CD14-positive monocyte (primary cell): ENCODE results near the gene CCNC. TPM values are rescaled to one million over a fixed set of nuclear protein-coding genes. Genes with fewer than 3 reads are reported as not detected.

Source experiments
- DNase-seq, 3 donors: peaks; one replicate each; pipeline ENCODE4 v3.0.0-alpha.2; 2011 to 2022
- H2AFZ ChIP-seq: 2 replicates; pipeline ENCODE4 v1.6.0; 2012; ENCODE audit warnings: mild to moderate bottlenecking, low read depth, low read length, inconsistent platforms; ENCODE audit not compliant: insufficient read depth, poor library complexity, severe bottlenecking
- H3K27ac ChIP-seq, 2 donors: 1 replicate in 1 of 2; 2 replicates in 1 of 2; pipeline ENCODE4 v1.5.1; 2012 to 2013; ENCODE audit warnings: low read length in 2 of 2, control low read depth in 1 of 2, inconsistent platforms in 1 of 2, low read depth in 1 of 2, mild to moderate bottlenecking in 1 of 2
- H3K27me3 ChIP-seq, 2 donors: one replicate each; pipeline versions ENCODE4 v1.6.0 to v1.6.1; 2011 to 2013; ENCODE audit warnings: low read length in 2 of 2; ENCODE audit not compliant: control insufficient read depth in 2 of 2, insufficient read depth in 2 of 2
- H3K36me3 ChIP-seq, 2 donors: replicated peaks in 1 of 2; 1 replicate in 1 of 2; 2 replicates in 1 of 2; pipeline versions ENCODE4 v1.5.1 to v1.6.1; 2012 to 2013; ENCODE audit warnings: low read length in 2 of 2, control low read depth in 1 of 2, inconsistent platforms in 1 of 2, mild to moderate bottlenecking in 1 of 2; ENCODE audit not compliant: insufficient read depth in 2 of 2, control insufficient read depth in 1 of 2
- H3K4me1 ChIP-seq, 2 donors: 1 replicate in 1 of 2; 2 replicates in 1 of 2; pipeline versions ENCODE4 v1.5.1 to v1.6.1; 2012 to 2013; ENCODE audit warnings: low read length in 2 of 2, control low read depth in 1 of 2, inconsistent platforms in 1 of 2, mild to moderate bottlenecking in 1 of 2, moderate library complexity in 1 of 2; ENCODE audit not compliant: insufficient read depth in 2 of 2, control insufficient read depth in 1 of 2
- H3K4me2 ChIP-seq: replicated peaks from 2 replicates; pipeline ENCODE3; 2012; ENCODE audit warnings: low read length, moderate library complexity, mild to moderate bottlenecking; ENCODE audit not compliant: poor library complexity, severe bottlenecking; ENCODE audit errors: extremely low read depth
- H3K4me3 ChIP-seq, 3 experiments: fragments of 200-600 bp in 1 of 3; sonication (generic) in 1 of 3; replicated peaks in 1 of 3; 1 replicate in 2 of 3; 2 replicates in 1 of 3; pipeline ENCODE4 v1.5.1; 2011 to 2013; ENCODE audit warnings: low read length in 3 of 3, mild to moderate bottlenecking in 3 of 3, control low read depth in 2 of 3, low read depth in 2 of 3, inconsistent platforms in 1 of 3, moderate library complexity in 1 of 3
- H3K79me2 ChIP-seq: 2 replicates; pipeline ENCODE4 v1.6.0; 2012; ENCODE audit warnings: mild to moderate bottlenecking, control low read depth, inconsistent platforms, low read length, moderate library complexity; ENCODE audit not compliant: insufficient read depth
- H3K9ac ChIP-seq: 2 replicates; pipeline ENCODE4 v1.6.0; 2017; ENCODE audit warnings: low read length, mild to moderate bottlenecking; ENCODE audit not compliant: insufficient read depth, poor library complexity, severe bottlenecking
- H3K9me3 ChIP-seq, 2 donors: replicated peaks in 1 of 2; 1 replicate in 1 of 2; 2 replicates in 1 of 2; pipeline versions ENCODE4 v1.5.1 to v1.6.1; 2012 to 2013; ENCODE audit warnings: low read length in 2 of 2, control low read depth in 1 of 2; ENCODE audit not compliant: control insufficient read depth in 1 of 2, insufficient read depth in 1 of 2
- H4K20me1 ChIP-seq: 2 replicates; pipeline ENCODE4 v1.6.0; 2012; ENCODE audit warnings: mild to moderate bottlenecking, low read length, control low read depth, moderate library complexity; ENCODE audit not compliant: insufficient read depth
- H3K27ac Mint-ChIP-seq, 7 donors: one replicate each; pipeline ENCODE4 v1.8.0; 2020; ENCODE audit warnings: mild to moderate bottlenecking in 7 of 7, mixed read lengths in 7 of 7, moderate library complexity in 6 of 7, inconsistent platforms in 2 of 7
- H3K27me3 Mint-ChIP-seq, 3 donors: one replicate each; pipeline ENCODE4 v1.8.0; 2021 to 2022; ENCODE audit warnings: low read depth in 3 of 3, mild to moderate bottlenecking in 3 of 3, mixed read lengths in 3 of 3, moderate library complexity in 3 of 3, inconsistent platforms in 1 of 3
- H3K36me3 Mint-ChIP-seq, 2 donors: one replicate each; pipeline ENCODE4 v1.8.0; 2020; ENCODE audit warnings: mixed read lengths in 2 of 2, inconsistent platforms in 1 of 2, mild to moderate bottlenecking in 1 of 2
- H3K4me1 Mint-ChIP-seq: one replicate; pipeline ENCODE4 v1.8.0; 2020; ENCODE audit warnings: mild to moderate bottlenecking, mixed read lengths
- H3K4me3 Mint-ChIP-seq, 2 donors: one replicate each; pipeline ENCODE4 v1.8.0; 2020; ENCODE audit warnings: mild to moderate bottlenecking in 2 of 2, mixed read lengths in 2 of 2, moderate library complexity in 1 of 2
- H3K9me3 Mint-ChIP-seq, 7 donors: one replicate each; pipeline ENCODE4 v1.8.0; 2020 to 2022; ENCODE audit warnings: mixed read lengths in 7 of 7, mild to moderate bottlenecking in 6 of 7, moderate library complexity in 6 of 7, inconsistent platforms in 2 of 7
- CTCF ChIP-seq: fragments of 200-600 bp; IDR thresholded peaks from one replicate; pipeline ENCODE4 v1.8.0; 2022; ENCODE audit warnings: antibody characterized with exemption, mild to moderate bottlenecking
- WGBS: methylation state at CpG from one replicate; pipeline ENCODE4 v1.1.5; 2013; ENCODE audit warnings: missing lambda C conversion rate; ENCODE audit not compliant: insufficient coverage; 5-methylcytosine and 5-hydroxymethylcytosine counted together
- intact Hi-C, 2 donors: fragments of 100-400 bp; cut with micrococcal nuclease; formaldehyde crosslinking; loops; one replicate each; pipeline versions ENCODE4 v1.15.0 to v1.15.1; 2023
- polyA plus RNA-seq, 3 donors: library from polyadenylated mRNA; depleted of rRNA in 1 of 3; unstranded in 2 of 3; stranded (reverse) in 1 of 3; fragments of 300-500 nt in 2 of 3; fragments of >200 nt in 1 of 3; fragmentation: Illumina TruSeq in 2 of 3; gene quantifications; 1 replicate in 2 of 3; 2 replicates in 1 of 3; pipeline ENCODE4 v1.2.3, GENCODE V29; 2012 to 2021

Gene CCNC
- polyA plus RNA-seq, 3 donors: 14.9 to 41.9 (median 35.6) TPM

DNA sequence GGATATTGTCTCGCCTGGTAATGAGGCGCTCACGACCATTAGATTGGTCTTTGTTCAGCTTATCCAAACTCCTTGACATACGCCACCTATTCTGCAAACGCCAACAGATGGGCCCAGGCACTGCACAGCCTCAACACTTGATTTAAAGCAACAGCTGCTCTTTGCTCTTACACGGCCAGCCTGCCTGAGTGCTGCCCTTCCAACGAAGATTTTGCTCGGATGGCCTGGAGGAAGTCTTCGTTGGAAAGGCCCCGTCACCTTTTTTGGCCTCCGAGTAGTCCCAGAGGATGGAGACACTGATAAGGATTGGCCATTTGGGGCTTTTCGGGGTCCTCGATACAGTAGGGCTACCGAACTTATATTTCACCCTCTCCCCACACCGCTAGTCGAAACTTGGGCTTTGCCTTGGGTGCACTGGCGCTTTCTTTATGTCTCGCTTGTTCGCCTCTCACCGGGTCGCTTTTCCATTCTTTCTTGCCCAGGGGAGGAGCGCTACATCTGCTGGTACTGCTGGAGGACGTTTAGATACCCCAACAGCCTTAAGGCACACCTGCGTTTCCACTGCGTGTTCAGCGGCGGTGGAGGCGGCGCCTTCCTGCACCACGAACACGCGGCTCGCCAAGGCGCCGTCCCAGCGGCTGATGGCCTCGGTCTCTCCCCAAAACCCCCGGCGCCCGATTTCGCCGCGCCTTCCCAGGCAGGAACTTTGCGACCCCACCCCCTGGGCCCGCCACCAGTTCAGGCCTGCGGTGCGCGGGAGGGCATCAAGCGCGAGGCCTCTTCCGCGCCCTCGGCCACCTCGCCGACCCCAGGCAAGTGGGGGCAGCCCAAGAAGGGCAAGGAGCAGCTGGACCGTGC is 44.3 kb upstream of the CCNC start:
- no peaks in the 10 kb centered on the region for H4K20me1 ChIP-seq
- H3K4me1 ChIP-seq: peaks cover 23 to 28% of the 10 kb centered on the region in 2 donors
- no peak for DNase-seq
- H3K27me3 ChIP-seq: peaks cover 90 to 95% of the 10 kb centered on the region in 2 donors
- H3K79me2 ChIP-seq: no peaks in the 10 kb centered on the region
- H3K27ac ChIP-seq: no peak overlapping the region
- no peak for TF ChIP-seq CTCF
- peaks cover 35% of the 10 kb centered on the region for H3K4me1 Mint-ChIP-seq
- H3K9me3 Mint-ChIP-seq: peaks cover 0 to 28% (median 13%) of the 10 kb centered on the region in 7 donors
- H3K27ac Mint-ChIP-seq: no peak overlapping the region
- peak overlapping the region; percentile 92 for H3K4me2 ChIP-seq
- peaks cover 91 to 97% (median 93%) of the 10 kb centered on the region in 3 donors for H3K27me3 Mint-ChIP-seq
- H3K4me3 ChIP-seq: peak overlapping the region in 2 of 3 experiments; percentile 11 to 76
- 4% methylated on average over 52 of the region's 56 CpGs for WGBS
- H3K9ac ChIP-seq: no peak overlapping the region
- peak overlapping the region; percentile 63 to 76 for H3K4me3 Mint-ChIP-seq
- no peaks in the 10 kb centered on the region for H3K36me3 ChIP-seq
- intact Hi-C loops: no loop called here
- H3K36me3 Mint-ChIP-seq: peaks cover 0 to 15% of the 10 kb centered on the region in 2 donors
- peak overlapping the region; percentile 80 for H2AFZ ChIP-seq
- H3K9me3 ChIP-seq: peaks cover 3 to 49% of the 10 kb centered on the region in 2 donors

DNA sequence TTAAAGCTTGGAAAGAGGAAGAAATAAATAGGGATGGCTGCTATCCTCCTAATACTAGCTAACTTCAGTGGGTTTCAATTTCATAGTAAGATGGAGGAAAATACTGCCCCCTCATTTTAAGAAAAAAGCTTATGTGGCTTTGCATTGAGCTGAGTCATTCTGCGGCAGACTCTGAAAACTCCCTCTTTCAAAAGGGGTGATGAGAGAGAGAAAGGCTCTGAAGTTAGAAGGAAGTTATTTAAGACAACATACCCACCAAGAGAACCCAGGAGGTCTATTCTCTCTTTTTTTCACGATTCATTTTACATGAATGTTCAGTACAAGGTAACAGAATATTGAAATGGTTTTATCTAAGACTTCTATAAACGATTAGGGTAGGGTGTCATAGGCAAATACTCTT is 42.7 kb upstream of the CCNC start:
- Histone ChIP-seq H3K9ac (no peak overlapping the region), H3K4me1 (peaks cover 23 to 28% of the 10 kb centered on the region in 2 donors), H2AFZ (no peak overlapping the region), H3K27ac (no peak overlapping the region), H3K27me3 (peaks cover 90 to 95% of the 10 kb centered on the region in 2 donors), H4K20me1 (no peaks in the 10 kb centered on the region), H3K4me2 (no peak overlapping the region), H3K79me2 (no peaks in the 10 kb centered on the region), H3K4me3 (no peak overlapping the region), H3K9me3 (peaks cover 3 to 42% of the 10 kb centered on the region in 2 donors), H3K36me3 (no peaks in the 10 kb centered on the region)
- peak in 1 of 3 donors; percentile 42 for DNase-seq
- no peak overlapping the region for H3K27ac Mint-ChIP-seq
- no CpG with 5 or more reads among the region's 3 CpGs for WGBS
- H3K27me3 Mint-ChIP-seq: peaks cover 91 to 97% (median 93%) of the 10 kb centered on the region in 3 donors
- H3K4me1 Mint-ChIP-seq: peaks cover 40% of the 10 kb centered on the region
- TF ChIP-seq CTCF: no peak
- H3K36me3 Mint-ChIP-seq: peaks cover 0 to 17% of the 10 kb centered on the region in 2 donors
- H3K4me3 Mint-ChIP-seq: peak overlapping the region in 1 of 2 donors; percentile 71
- peaks cover 0 to 41% (median 10%) of the 10 kb centered on the region in 7 donors for H3K9me3 Mint-ChIP-seq
- intact Hi-C loops: no loop called here
